SK-N-SH (cell line): ENCODE measurements around the gene ADAMTS16. TPM values are rescaled to one million over a fixed set of nuclear protein-coding genes. Genes with fewer than 3 reads are reported as not detected.

Experiments
- CTCF ChIA-PET: fragments of 300-600, 350-600 bp; formaldehyde crosslinking; extraction: SDS; loops from one replicate; lab custom pipeline; 2021; lab: Yijun Ruan, JAX
- POLR2A ChIA-PET: fragments of 350-600 bp; sonication (Branson Sonifier 250); formaldehyde crosslinking; extraction: SDS; loops from one replicate; lab custom pipeline; 2020; ENCODE audit warnings: antibody characterized with exemption, inconsistent platforms; lab: Yijun Ruan, JAX
- DNase-seq: peaks from one replicate; pipeline ENCODE4 v3.0.0; 2012
- H2AFZ ChIP-seq: fragments of 200-600 bp; sonication (generic); 2 replicates; pipeline ENCODE4 v1.8.1; 2016; ENCODE audit warnings: antibody characterized with exemption, mild to moderate bottlenecking, low read depth
- H3F3A ChIP-seq: fragments of 200-600 bp; sonication (generic); replicated peaks from 2 replicates; pipeline ENCODE3; 2016; ENCODE audit warnings: antibody characterized with exemption, mild to moderate bottlenecking; ENCODE audit not compliant: insufficient read depth
- H3K27ac ChIP-seq, 2 experiments: fragments of 200-500 bp in 1 of 2; fragments of 200-600 bp in 1 of 2; sonication (Bioruptor generic) in 1 of 2; sonication (generic), shearing (Covaris generic) in 1 of 2; 2 replicates each; pipeline versions ENCODE4 v1.5.1 to v1.6.1; 2014 to 2016; ENCODE audit warnings: low read depth in 2 of 2, inconsistent platforms in 1 of 2, low read length in 1 of 2, mild to moderate bottlenecking in 1 of 2, mixed read lengths in 1 of 2
- H3K27me3 ChIP-seq: fragments of 200-600 bp; sonication (generic), shearing (Covaris generic); 2 replicates; pipeline ENCODE4 v1.6.1; 2016; ENCODE audit warnings: mixed run types; ENCODE audit not compliant: insufficient read depth
- H3K36me3 ChIP-seq, 2 experiments: fragments of 200-500 bp in 1 of 2; fragments of 200-600 bp in 1 of 2; sonication (Bioruptor generic) in 1 of 2; sonication (generic) in 1 of 2; replicated peaks in 1 of 2; 2 replicates each; pipeline versions ENCODE3 to v1.5.1; 2014 to 2016; ENCODE audit warnings: low read length in 1 of 2, mild to moderate bottlenecking in 1 of 2; ENCODE audit not compliant: insufficient read depth in 2 of 2, control insufficient read depth in 1 of 2
- H3K4me1 ChIP-seq, 2 experiments: fragments of 200-500 bp in 1 of 2; fragments of 200-600 bp in 1 of 2; sonication (Bioruptor generic) in 1 of 2; sonication (generic), shearing (Covaris generic) in 1 of 2; 2 replicates each; pipeline versions ENCODE4 v1.5.1 to v1.6.1; 2014 to 2016; ENCODE audit warnings: low read depth in 1 of 2, low read length in 1 of 2, mixed run types in 1 of 2; ENCODE audit not compliant: insufficient read depth in 2 of 2, control insufficient read depth in 1 of 2
- H3K4me2 ChIP-seq: fragments of 200-600 bp; sonication (generic), shearing (Covaris generic); 2 replicates; pipeline ENCODE4 v1.6.1; 2017; ENCODE audit warnings: mixed run types
- H3K4me3 ChIP-seq, 2 experiments: fragments of 200-500 bp in 1 of 2; fragments of 200-600 bp in 1 of 2; sonication (Bioruptor generic) in 1 of 2; sonication (generic), shearing (Covaris generic) in 1 of 2; 2 replicates each; pipeline versions ENCODE4 v1.5.1 to v1.8.1; 2014 to 2016; ENCODE audit warnings: low read depth in 2 of 2, inconsistent platforms in 1 of 2, low read length in 1 of 2, mild to moderate bottlenecking in 1 of 2, mixed read lengths in 1 of 2, moderate library complexity in 1 of 2
- H3K79me2 ChIP-seq: fragments of 200-600 bp; sonication (generic); 2 replicates; pipeline ENCODE4 v1.8.1; 2017; ENCODE audit warnings: mild to moderate bottlenecking; ENCODE audit not compliant: insufficient read depth
- H3K9ac ChIP-seq: fragments of 200-600 bp; sonication (generic); 2 replicates; pipeline ENCODE4 v1.6.1; 2017; ENCODE audit warnings: mixed run types
- H3K9me2 ChIP-seq: fragments of 200-600 bp; sonication (generic); 2 replicates; pipeline ENCODE4 v1.6.1; 2017; ENCODE audit warnings: mixed run types
- H3K9me3 ChIP-seq: fragments of 200-600 bp; sonication (generic); 2 replicates; pipeline ENCODE4 v1.6.1; 2017; ENCODE audit warnings: mixed run types, mild to moderate bottlenecking, moderate library complexity
- H4K20me1 ChIP-seq: fragments of 200-600 bp; sonication (generic); 2 replicates; pipeline ENCODE4 v1.6.1; 2017; ENCODE audit warnings: mild to moderate bottlenecking, mixed run types; ENCODE audit not compliant: insufficient read depth
- EZH2phosphoT487 ChIP-seq: fragments of 200-600 bp; sonication (generic); IDR thresholded peaks from 2 replicates; pipeline ENCODE4 v1.6.1; 2017; ENCODE audit warnings: low read depth, mixed run types, mild to moderate bottlenecking, antibody characterized with exemption, moderate library complexity, borderline replicate concordance
- FOSL2 ChIP-seq: IDR thresholded peaks from 2 replicates; pipeline ENCODE4 v1.4.0; 2012; ENCODE audit warnings: low read depth, mild to moderate bottlenecking, moderate library complexity, borderline replicate concordance
- GABPA ChIP-seq: IDR thresholded peaks from 2 replicates; pipeline ENCODE4 v1.4.0; 2012; ENCODE audit warnings: low read depth, mild to moderate bottlenecking
- GATA2 ChIP-seq: sonication (generic); formaldehyde crosslinking; IDR thresholded peaks from 2 replicates; pipeline ENCODE4 v1.5.0; 2020; ENCODE audit warnings: mild to moderate bottlenecking, missing genetic modification reagents
- MEF2A ChIP-seq: IDR thresholded peaks from 2 replicates; pipeline ENCODE4 v1.4.0; 2012; ENCODE audit warnings: low read depth, borderline replicate concordance
- MXI1 ChIP-seq: IDR thresholded peaks from 2 replicates; pipeline ENCODE4 v1.6.1; 2012; ENCODE audit warnings: mild to moderate bottlenecking, low read depth, low read length, improper control_type of control experiment
- NFIC ChIP-seq: IDR thresholded peaks from 2 replicates; pipeline ENCODE4 v1.4.0; 2012; ENCODE audit warnings: borderline replicate concordance
- NRF1 ChIP-seq: IDR thresholded peaks from 2 replicates; pipeline ENCODE4 v1.6.1; 2012; ENCODE audit warnings: low read depth, mild to moderate bottlenecking, low read length
- RAD21 ChIP-seq: IDR thresholded peaks from 2 replicates; pipeline ENCODE4 v1.6.1; 2012; ENCODE audit warnings: mild to moderate bottlenecking, low read length
- RFX5 ChIP-seq: IDR thresholded peaks from 2 replicates; pipeline ENCODE4 v1.6.1; 2012; ENCODE audit warnings: mild to moderate bottlenecking, improper control_type of control experiment, low read length
- RXRA ChIP-seq: IDR thresholded peaks from 2 replicates; pipeline ENCODE4 v1.4.0; 2012; ENCODE audit warnings: low read depth, mild to moderate bottlenecking, borderline replicate concordance
- TCF12 ChIP-seq: IDR thresholded peaks from 2 replicates; pipeline ENCODE4 v1.4.0; 2012
- TEAD4 ChIP-seq: IDR thresholded peaks from 2 replicates; pipeline ENCODE4 v1.4.0; 2012; ENCODE audit warnings: mild to moderate bottlenecking, borderline replicate concordance; ENCODE audit not compliant: insufficient read depth
- YY1 ChIP-seq: IDR thresholded peaks from 2 replicates; pipeline ENCODE4 v1.4.0; 2012; ENCODE audit warnings: low read depth, mild to moderate bottlenecking
- WGBS: methylation state at CpG from one replicate; pipeline ENCODE4 v1.1.6; 2017; ENCODE audit warnings: low lambda C conversion rate; 5-methylcytosine and 5-hydroxymethylcytosine counted together
- polyA plus RNA-seq, 3 experiments: library from polyadenylated mRNA; depleted of rRNA; stranded (reverse); fragments of >200 nt; gene quantifications; 2 replicates each; pipeline ENCODE4 v1.2.3, GENCODE V29; 2012
- TF ChIP-seq, protein P1 (sequence below): fragments of 150-350 bp; IDR thresholded peaks from 2 replicates; pipeline ENCODE4 v1.6.1; 2017; ENCODE audit warnings: antibody characterized with exemption, low read length, low read depth, borderline replicate concordance
- TF ChIP-seq, protein P2 (sequence below): IDR thresholded peaks from 2 replicates; pipeline ENCODE4 v1.4.0; 2012; ENCODE audit warnings: low read depth, borderline replicate concordance

ADAMTS16 gene
- polyA plus RNA-seq, 1 of the 3 experiments (the other 2 are of a cell fraction): not detected

DNA sequence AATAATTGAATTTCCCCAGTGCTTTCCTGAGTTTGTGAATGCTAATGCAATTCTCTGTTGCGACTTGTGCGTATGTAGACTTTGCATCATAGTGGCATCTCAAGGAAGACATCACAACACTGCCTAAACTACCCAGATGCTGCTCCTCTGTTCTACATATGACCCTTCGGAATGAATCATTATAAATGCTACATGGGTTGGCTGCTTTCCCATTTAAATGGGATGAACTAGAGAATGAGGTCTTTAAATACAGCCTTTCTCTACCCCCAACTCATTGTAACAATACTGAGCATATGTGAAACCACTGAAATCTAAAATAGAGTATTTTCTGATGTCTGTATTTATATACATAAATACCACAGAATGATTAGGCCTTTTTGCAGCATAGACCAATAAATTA lies 145.8 kb downstream of the ADAMTS16 start:
- CTCF ChIA-PET: no interaction called here

DNA sequence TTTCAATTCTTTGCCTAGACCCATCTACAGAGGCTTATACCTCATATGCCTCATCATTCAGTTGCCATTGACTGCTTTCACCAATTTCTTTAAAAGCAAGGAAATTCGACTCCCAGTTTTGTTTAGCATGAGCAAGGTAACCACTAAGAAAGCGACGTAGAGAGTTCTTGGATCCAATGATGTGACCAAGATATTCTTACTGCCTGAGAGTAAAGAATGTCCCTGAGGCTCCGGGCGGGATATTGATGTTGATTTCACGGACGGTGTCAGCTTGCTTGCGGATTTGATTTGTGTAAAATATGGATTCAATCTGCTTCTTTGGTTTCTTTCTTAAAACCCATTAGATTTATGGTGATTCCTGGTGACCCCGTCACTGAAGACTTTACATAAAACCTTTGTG lies 147.3 kb downstream of the ADAMTS16 start:
- no peaks in the 10 kb centered on the region for H4K20me1 ChIP-seq
- H2AFZ ChIP-seq: no peak overlapping the region
- peaks cover 2 to 11% of the 10 kb centered on the region in 2 experiments; a peak in 2 of 4 replicates for H3K4me1 ChIP-seq
- no peaks in the 10 kb centered on the region for H3K9me3 ChIP-seq
- no peak overlapping the region for H3K9ac ChIP-seq
- H3K4me3 ChIP-seq: no peak overlapping the region
- H3F3A ChIP-seq: peaks cover 13% of the 10 kb centered on the region
- TF ChIP-seq GABPA: no peak
- 94% methylated on average over 9 of the region's 9 CpGs for WGBS
- no peaks in the 10 kb centered on the region for H3K27me3 ChIP-seq
- H3K36me3 ChIP-seq: no peaks in the 10 kb centered on the region
- no peaks in the 10 kb centered on the region for H3K9me2 ChIP-seq
- ChIA-PET CTCF (no interaction called here), POLR2A (no interaction called here)
- H3K79me2 ChIP-seq: no peaks in the 10 kb centered on the region
- no peak overlapping the region for H3K4me2 ChIP-seq
- DNase-seq: no peak
- peak overlapping the region in 1 of 2 experiments; percentile 67; a peak in 1 of 4 replicates for H3K27ac ChIP-seq

More for the DNA sequence above, 145.8 kb downstream of the ADAMTS16 start:
- no peak overlapping the region for H2AFZ ChIP-seq
- peaks cover 0 to 11% of the 10 kb centered on the region in 2 experiments; a peak in 2 of 4 replicates for H3K4me1 ChIP-seq
- 93% methylated on average over 3 of the region's 3 CpGs for WGBS
- TF ChIP-seq TEAD4: no peak
- TF ChIP-seq, protein P1, sequence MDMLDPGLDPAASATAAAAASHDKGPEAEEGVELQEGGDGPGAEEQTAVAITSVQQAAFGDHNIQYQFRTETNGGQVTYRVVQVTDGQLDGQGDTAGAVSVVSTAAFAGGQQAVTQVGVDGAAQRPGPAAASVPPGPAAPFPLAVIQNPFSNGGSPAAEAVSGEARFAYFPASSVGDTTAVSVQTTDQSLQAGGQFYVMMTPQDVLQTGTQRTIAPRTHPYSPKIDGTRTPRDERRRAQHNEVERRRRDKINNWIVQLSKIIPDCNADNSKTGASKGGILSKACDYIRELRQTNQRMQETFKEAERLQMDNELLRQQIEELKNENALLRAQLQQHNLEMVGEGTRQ: no peak
- TF ChIP-seq MXI1: no peak
- TF ChIP-seq RXRA: no peak
- no peak for TF ChIP-seq RAD21
- TF ChIP-seq NRF1: no peak
- TF ChIP-seq GATA2: no peak
- TF ChIP-seq EZH2phosphoT487: no peak
- no peak for TF ChIP-seq NFIC
- TF ChIP-seq, protein P2, sequence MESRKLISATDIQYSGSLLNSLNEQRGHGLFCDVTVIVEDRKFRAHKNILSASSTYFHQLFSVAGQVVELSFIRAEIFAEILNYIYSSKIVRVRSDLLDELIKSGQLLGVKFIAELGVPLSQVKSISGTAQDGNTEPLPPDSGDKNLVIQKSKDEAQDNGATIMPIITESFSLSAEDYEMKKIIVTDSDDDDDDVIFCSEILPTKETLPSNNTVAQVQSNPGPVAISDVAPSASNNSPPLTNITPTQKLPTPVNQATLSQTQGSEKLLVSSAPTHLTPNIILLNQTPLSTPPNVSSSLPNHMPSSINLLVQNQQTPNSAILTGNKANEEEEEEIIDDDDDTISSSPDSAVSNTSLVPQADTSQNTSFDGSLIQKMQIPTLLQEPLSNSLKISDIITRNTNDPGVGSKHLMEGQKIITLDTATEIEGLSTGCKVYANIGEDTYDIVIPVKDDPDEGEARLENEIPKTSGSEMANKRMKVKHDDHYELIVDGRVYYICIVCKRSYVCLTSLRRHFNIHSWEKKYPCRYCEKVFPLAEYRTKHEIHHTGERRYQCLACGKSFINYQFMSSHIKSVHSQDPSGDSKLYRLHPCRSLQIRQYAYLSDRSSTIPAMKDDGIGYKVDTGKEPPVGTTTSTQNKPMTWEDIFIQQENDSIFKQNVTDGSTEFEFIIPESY: no peak
- no peak for TF ChIP-seq FOSL2
- TF ChIP-seq TCF12: no peak
- TF ChIP-seq RFX5: no peak
- no peak for TF ChIP-seq YY1
- TF ChIP-seq MEF2A: no peak
- H3K27me3 ChIP-seq: no peaks in the 10 kb centered on the region
- peaks cover 13% of the 10 kb centered on the region for H3F3A ChIP-seq
- H3K36me3 ChIP-seq: no peaks in the 10 kb centered on the region
- H3K9me2 ChIP-seq: no peaks in the 10 kb centered on the region
- DNase-seq: no peak
- no peak overlapping the region for H3K4me2 ChIP-seq
- no peaks in the 10 kb centered on the region for H3K9me3 ChIP-seq
- POLR2A ChIA-PET: no interaction called here
- H3K27ac ChIP-seq: no peak overlapping the region
- H4K20me1 ChIP-seq: no peaks in the 10 kb centered on the region
- H3K4me3 ChIP-seq: no peak overlapping the region
- H3K79me2 ChIP-seq: no peaks in the 10 kb centered on the region
- H3K9ac ChIP-seq: no peak overlapping the region
